IMR-90 (cell line): Measurements from ENCODE around the gene TCF19. TPM values are rescaled to one million over a fixed set of nuclear protein-coding genes. Genes with fewer than 3 reads are reported as not detected.
"Not testable (repeated sequence)": the region's sequence is repeated elsewhere in the genome, so short reads cannot be mapped to it uniquely, and the experiment has no call there.

Source experiments
- ATAC-seq: fragments of 200-7000 bp; cut with Tn5 transposase; 2 replicates; pipeline ENCODE4 v1.9.1; 2020; ENCODE audit warnings: low read depth, mild to moderate bottlenecking, moderate library complexity
- BruUV-seq: library from RNA; stranded (reverse); fragments of 400-500 nt; replicated peaks from 2 replicates; lab custom pipeline; 2021; lab: Mats Ljungman, UMichigan
- CTCF ChIA-PET: fragments of 300-600 bp; formaldehyde crosslinking; extraction: SDS; loops from one replicate; lab custom pipeline; 2021; ENCODE audit warnings: antibody characterized with exemption; lab: Yijun Ruan, JAX
- POLR2A ChIA-PET: fragments of 300-600 bp; sonication (Branson Sonifier 250); formaldehyde crosslinking; loops from one replicate; lab custom pipeline; 2022; ENCODE audit warnings: antibody characterized with exemption; ENCODE audit not compliant: unreplicated experiment; lab: Charles Lee
- DNase-seq: peaks from one replicate; pipeline ENCODE4 v3.0.0; 2013
- H2AFZ ChIP-seq: replicated peaks from 2 replicates; pipeline ENCODE3; 2013; ENCODE audit warnings: low read length, mild to moderate bottlenecking; ENCODE audit not compliant: poor library complexity
- H2AK5ac ChIP-seq: 2 replicates; pipeline ENCODE4 v1.6.1; 2013; ENCODE audit warnings: low read depth, low read length, inconsistent platforms
- H2AK9ac ChIP-seq: replicated peaks from 2 replicates; pipeline ENCODE3; 2013; ENCODE audit warnings: mild to moderate bottlenecking, low read depth, low read length, moderate library complexity; ENCODE audit not compliant: poor library complexity
- H2BK120ac ChIP-seq: 2 replicates; pipeline ENCODE4 v1.6.1; 2013; ENCODE audit warnings: low read depth, low read length, inconsistent platforms
- H2BK15ac ChIP-seq: 3 replicates; pipeline ENCODE4 v1.6.1; 2013; ENCODE audit warnings: low read depth, low read length, inconsistent platforms
- H2BK20ac ChIP-seq: 2 replicates; pipeline ENCODE4 v1.6.1; 2013; ENCODE audit warnings: low read depth, mild to moderate bottlenecking, inconsistent platforms, low read length, moderate library complexity
- H2BK5ac ChIP-seq: 2 replicates; pipeline ENCODE4 v1.6.1; 2013; ENCODE audit warnings: mild to moderate bottlenecking, low read depth, low read length, inconsistent platforms; ENCODE audit not compliant: poor library complexity, severe bottlenecking
- H3K14ac ChIP-seq: replicated peaks from 2 replicates; pipeline ENCODE4 v1.6.1; 2013; ENCODE audit warnings: low read depth, low read length, inconsistent platforms
- H3K18ac ChIP-seq: 2 replicates; pipeline ENCODE4 v1.6.1; 2013; ENCODE audit warnings: low read depth, low read length, control low read depth
- H3K23ac ChIP-seq: 2 replicates; pipeline ENCODE4 v1.6.1; 2013; ENCODE audit warnings: low read depth, low read length, inconsistent platforms
- H3K27ac ChIP-seq: 2 replicates; pipeline ENCODE4 v1.5.1; 2013; ENCODE audit warnings: mild to moderate bottlenecking, control low read depth, low read length; ENCODE audit not compliant: insufficient read depth
- H3K27me3 ChIP-seq: 2 replicates; pipeline ENCODE4 v1.6.1; 2013; ENCODE audit warnings: low read length; ENCODE audit not compliant: control insufficient read depth, insufficient read depth
- H3K36me3 ChIP-seq: 2 replicates; pipeline ENCODE4 v1.6.1; 2013; ENCODE audit warnings: low read length, mixed read lengths; ENCODE audit not compliant: control insufficient read depth, insufficient read depth
- H3K4ac ChIP-seq: 2 replicates; pipeline ENCODE4 v1.6.1; 2013; ENCODE audit warnings: low read depth, low read length, inconsistent platforms
- H3K4me1 ChIP-seq: 2 replicates; pipeline ENCODE4 v1.6.1; 2013; ENCODE audit warnings: low read length, mixed read lengths; ENCODE audit not compliant: control insufficient read depth, insufficient read depth
- H3K4me2 ChIP-seq: 2 replicates; pipeline ENCODE4 v1.6.1; 2013; ENCODE audit warnings: low read depth, mild to moderate bottlenecking, control low read depth, low read length, moderate library complexity
- H3K4me3 ChIP-seq: 2 replicates; pipeline ENCODE4 v1.5.1; 2013; ENCODE audit warnings: low read depth, mild to moderate bottlenecking, control low read depth, low read length, moderate library complexity; ENCODE audit not compliant: insufficient read depth
- H3K56ac ChIP-seq: 2 replicates; pipeline ENCODE4 v1.6.1; 2013; ENCODE audit warnings: low read length, inconsistent platforms; ENCODE audit not compliant: insufficient read depth; ENCODE audit errors: extremely low read depth
- H3K79me1 ChIP-seq, 2 experiments: 2 replicates each; pipeline ENCODE4 v1.6.1; 2013; ENCODE audit warnings: low read length in 2 of 2, inconsistent platforms in 1 of 2, low read depth in 1 of 2
- H3K9ac ChIP-seq: 2 replicates; pipeline ENCODE4 v1.6.1; 2013; ENCODE audit warnings: low read depth, low read length, control low read depth
- H3K9me1 ChIP-seq: 2 replicates; pipeline ENCODE4 v1.6.1; 2013; ENCODE audit warnings: low read length, inconsistent platforms; ENCODE audit not compliant: insufficient read depth
- H3K9me3 ChIP-seq: 2 replicates; pipeline ENCODE4 v1.6.1; 2013; ENCODE audit warnings: low read length; ENCODE audit not compliant: control insufficient read depth, insufficient read depth
- H4K20me1 ChIP-seq: 2 replicates; pipeline ENCODE4 v1.6.1; 2013; ENCODE audit warnings: low read length, inconsistent platforms; ENCODE audit not compliant: insufficient read depth
- H4K5ac ChIP-seq: 2 replicates; pipeline ENCODE4 v1.6.1; 2013; ENCODE audit warnings: mild to moderate bottlenecking, low read depth, low read length, control low read depth
- H4K8ac ChIP-seq, 2 experiments: 2 replicates each; pipeline ENCODE4 v1.6.1; 2013; ENCODE audit warnings: low read depth in 2 of 2, low read length in 2 of 2, control low read depth in 1 of 2, inconsistent platforms in 1 of 2
- H4K91ac ChIP-seq: 2 replicates; pipeline ENCODE4 v1.6.1; 2013; ENCODE audit warnings: low read depth, low read length, inconsistent platforms; ENCODE audit not compliant: insufficient read depth
- WGBS, 2 experiments: methylation state at CpG; one replicate each; pipeline versions ENCODE4 v1.1.5 to v1.1.7; 2013; ENCODE audit warnings: missing lambda C conversion rate in 2 of 2; ENCODE audit not compliant: insufficient read length in 1 of 2; ENCODE audit errors: extremely low coverage in 2 of 2; 5-methylcytosine and 5-hydroxymethylcytosine counted together
- dilution Hi-C: fragments of 300-500 bp; cut with HindIII; formaldehyde crosslinking; loops from one replicate; pipeline ENCODE4 v1.14.3; 2018; ENCODE audit warnings: low sequenced_read_pairs; ENCODE audit not compliant: unreplicated experiment
- in situ Hi-C: fragments of 300-500 bp; cut with MboI; formaldehyde crosslinking; loops from 3 replicates; pipeline ENCODE4 v1.14.3; 2019; ENCODE audit warnings: low sequenced_read_pairs, inconsistent platforms, mixed read lengths
- intact Hi-C: fragments of 100-400 bp; cut with micrococcal nuclease; formaldehyde crosslinking; loops from 2 replicates; pipeline ENCODE4 v1.10.0; 2022
- polyA plus RNA-seq, 3 experiments: library from polyadenylated mRNA; depleted of rRNA; stranded (reverse); fragments of >200 nt; gene quantifications; 2 replicates each; pipeline ENCODE4 v1.2.3, GENCODE V29; 2012; ENCODE audit warnings: low replicate concordance in 1 of 3
- total RNA-seq: library from RNA; depleted of rRNA; stranded (reverse); fragments of >200 nt; gene quantifications from 2 replicates; pipeline ENCODE4 v1.2.3, GENCODE V29; 2012

TCF19 gene
- total and polyA plus RNA-seq, 2 of the 4 experiments (the other 2 are of a cell fraction), result 13.1 to 14.2 TPM

- H3K9ac ChIP-seq, H3K9me3 ChIP-seq, H3K56ac ChIP-seq, H2AK9ac ChIP-seq, H2AK5ac ChIP-seq, H3K36me3 ChIP-seq, H3K4ac ChIP-seq, H4K20me1 ChIP-seq, H2BK15ac ChIP-seq, H4K8ac ChIP-seq, POLR2A ChIA-PET, H3K14ac ChIP-seq, ATAC-seq, H3K4me2 ChIP-seq, H2BK20ac ChIP-seq, H4K5ac ChIP-seq, H3K27ac ChIP-seq, H3K4me1 ChIP-seq, H2AFZ ChIP-seq, H3K9me1 ChIP-seq, dilution Hi-C loops, H4K91ac ChIP-seq, H2BK5ac ChIP-seq, CTCF ChIA-PET, H3K27me3 ChIP-seq, DNase-seq, H2BK120ac ChIP-seq, BruUV-seq, H3K23ac ChIP-seq, H3K18ac ChIP-seq, H3K4me3 ChIP-seq: not testable (repeated sequence)
- in situ Hi-C loops (loop anchor here (5.0 kb wide), 1 partner anchor 168 kb away; no protein-coding TSS in a partner anchor), intact Hi-C loops (loop anchor here (5.0 to 10.0 kb wide), 2 partner anchors 73 to 284 kb away; partner anchors contain the start of genes HLA-C and VARS2)
- peaks cover 13 to 38% of the 10 kb centered on the region in 2 experiments; a peak in 3 of 4 replicates for H3K79me1 ChIP-seq
- WGBS, 2 experiments, result no CpG with 5 or more reads among the region's 4 CpGs
Measured at GRCh38 chr6:31199105-31199452, 40.7 kb downstream of the TCF19 start.
